ENCODE data around the gene TSSK6.

- TF ChIP-seq, protein P1, sequence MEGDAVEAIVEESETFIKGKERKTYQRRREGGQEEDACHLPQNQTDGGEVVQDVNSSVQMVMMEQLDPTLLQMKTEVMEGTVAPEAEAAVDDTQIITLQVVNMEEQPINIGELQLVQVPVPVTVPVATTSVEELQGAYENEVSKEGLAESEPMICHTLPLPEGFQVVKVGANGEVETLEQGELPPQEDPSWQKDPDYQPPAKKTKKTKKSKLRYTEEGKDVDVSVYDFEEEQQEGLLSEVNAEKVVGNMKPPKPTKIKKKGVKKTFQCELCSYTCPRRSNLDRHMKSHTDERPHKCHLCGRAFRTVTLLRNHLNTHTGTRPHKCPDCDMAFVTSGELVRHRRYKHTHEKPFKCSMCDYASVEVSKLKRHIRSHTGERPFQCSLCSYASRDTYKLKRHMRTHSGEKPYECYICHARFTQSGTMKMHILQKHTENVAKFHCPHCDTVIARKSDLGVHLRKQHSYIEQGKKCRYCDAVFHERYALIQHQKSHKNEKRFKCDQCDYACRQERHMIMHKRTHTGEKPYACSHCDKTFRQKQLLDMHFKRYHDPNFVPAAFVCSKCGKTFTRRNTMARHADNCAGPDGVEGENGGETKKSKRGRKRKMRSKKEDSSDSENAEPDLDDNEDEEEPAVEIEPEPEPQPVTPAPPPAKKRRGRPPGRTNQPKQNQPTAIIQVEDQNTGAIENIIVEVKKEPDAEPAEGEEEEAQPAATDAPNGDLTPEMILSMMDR (IDR thresholded peaks at IDR 0.05) = no peak
- TF ChIP-seq POLR2AphosphoS5 (IDR thresholded peaks at IDR 0.05) = no peak
- no peak for TF ChIP-seq POLR2A (IDR thresholded peaks at IDR 0.05)
- TF ChIP-seq EP300 (IDR thresholded peaks at IDR 0.05) = no peak
These were observed 46.8 kb downstream of the TSSK6 start for GRCh38 chr19:19468424-19469050.

All from gastroesophageal sphincter (tissue), 3 donors.